Smooth muscle cell of the pulmonary artery (primary cell): ENCODE results near the gene CILP. TPM values are rescaled to one million over a fixed set of nuclear protein-coding genes. Genes with fewer than 3 reads are reported as not detected.

ENCODE experiments used
- total RNA-seq: library from RNA; depleted of rRNA; stranded (reverse); fragments of >200 nt; gene quantifications from 2 replicates; pipeline ENCODE4 v1.2.3, GENCODE V29; 2014

CILP gene, protein sequence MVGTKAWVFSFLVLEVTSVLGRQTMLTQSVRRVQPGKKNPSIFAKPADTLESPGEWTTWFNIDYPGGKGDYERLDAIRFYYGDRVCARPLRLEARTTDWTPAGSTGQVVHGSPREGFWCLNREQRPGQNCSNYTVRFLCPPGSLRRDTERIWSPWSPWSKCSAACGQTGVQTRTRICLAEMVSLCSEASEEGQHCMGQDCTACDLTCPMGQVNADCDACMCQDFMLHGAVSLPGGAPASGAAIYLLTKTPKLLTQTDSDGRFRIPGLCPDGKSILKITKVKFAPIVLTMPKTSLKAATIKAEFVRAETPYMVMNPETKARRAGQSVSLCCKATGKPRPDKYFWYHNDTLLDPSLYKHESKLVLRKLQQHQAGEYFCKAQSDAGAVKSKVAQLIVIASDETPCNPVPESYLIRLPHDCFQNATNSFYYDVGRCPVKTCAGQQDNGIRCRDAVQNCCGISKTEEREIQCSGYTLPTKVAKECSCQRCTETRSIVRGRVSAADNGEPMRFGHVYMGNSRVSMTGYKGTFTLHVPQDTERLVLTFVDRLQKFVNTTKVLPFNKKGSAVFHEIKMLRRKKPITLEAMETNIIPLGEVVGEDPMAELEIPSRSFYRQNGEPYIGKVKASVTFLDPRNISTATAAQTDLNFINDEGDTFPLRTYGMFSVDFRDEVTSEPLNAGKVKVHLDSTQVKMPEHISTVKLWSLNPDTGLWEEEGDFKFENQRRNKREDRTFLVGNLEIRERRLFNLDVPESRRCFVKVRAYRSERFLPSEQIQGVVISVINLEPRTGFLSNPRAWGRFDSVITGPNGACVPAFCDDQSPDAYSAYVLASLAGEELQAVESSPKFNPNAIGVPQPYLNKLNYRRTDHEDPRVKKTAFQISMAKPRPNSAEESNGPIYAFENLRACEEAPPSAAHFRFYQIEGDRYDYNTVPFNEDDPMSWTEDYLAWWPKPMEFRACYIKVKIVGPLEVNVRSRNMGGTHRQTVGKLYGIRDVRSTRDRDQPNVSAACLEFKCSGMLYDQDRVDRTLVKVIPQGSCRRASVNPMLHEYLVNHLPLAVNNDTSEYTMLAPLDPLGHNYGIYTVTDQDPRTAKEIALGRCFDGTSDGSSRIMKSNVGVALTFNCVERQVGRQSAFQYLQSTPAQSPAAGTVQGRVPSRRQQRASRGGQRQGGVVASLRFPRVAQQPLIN
- 0.07 TPM in 2 replicates for total RNA-seq

DNA sequence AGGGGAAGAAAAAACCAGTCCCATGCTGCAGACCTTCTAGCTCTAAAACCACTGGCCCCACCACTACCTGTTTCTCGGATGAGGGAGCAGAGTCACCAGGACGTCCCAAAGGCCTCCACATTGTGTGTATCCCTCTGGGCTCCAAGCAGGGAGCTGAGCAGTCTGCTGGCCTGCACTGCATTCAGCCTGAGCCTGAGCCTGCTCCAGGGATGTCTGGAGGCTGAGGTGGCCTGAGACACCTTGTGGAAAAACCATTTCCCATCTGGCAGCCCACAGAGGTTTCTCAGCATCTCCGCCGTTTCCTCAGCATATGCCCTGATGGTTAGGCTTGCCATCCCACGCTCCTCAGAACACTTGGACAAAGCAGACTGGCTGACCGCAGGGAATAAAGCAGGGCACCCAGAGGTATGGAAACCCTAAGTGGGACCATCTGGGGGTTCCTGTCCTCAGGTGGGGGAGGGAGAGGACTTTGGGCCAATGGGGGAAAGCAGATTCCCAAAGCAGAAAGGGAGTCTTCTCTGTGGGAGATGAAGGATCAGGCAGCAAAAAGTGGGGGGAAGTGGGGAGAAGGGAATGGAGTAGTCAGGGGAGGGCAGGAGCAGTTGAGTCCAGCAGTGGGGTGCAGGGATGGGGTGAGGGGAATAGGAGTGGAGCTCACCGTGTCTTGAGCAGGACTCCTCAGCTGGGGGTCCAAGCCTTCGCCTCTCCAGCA is at the start of gene CILP:
Gene CILP, minus strand, starts transcription at position 704 of the 712 bp plus-strand sequence. CDS start 1,718 bp downstream, outside the sequence.

DNA sequence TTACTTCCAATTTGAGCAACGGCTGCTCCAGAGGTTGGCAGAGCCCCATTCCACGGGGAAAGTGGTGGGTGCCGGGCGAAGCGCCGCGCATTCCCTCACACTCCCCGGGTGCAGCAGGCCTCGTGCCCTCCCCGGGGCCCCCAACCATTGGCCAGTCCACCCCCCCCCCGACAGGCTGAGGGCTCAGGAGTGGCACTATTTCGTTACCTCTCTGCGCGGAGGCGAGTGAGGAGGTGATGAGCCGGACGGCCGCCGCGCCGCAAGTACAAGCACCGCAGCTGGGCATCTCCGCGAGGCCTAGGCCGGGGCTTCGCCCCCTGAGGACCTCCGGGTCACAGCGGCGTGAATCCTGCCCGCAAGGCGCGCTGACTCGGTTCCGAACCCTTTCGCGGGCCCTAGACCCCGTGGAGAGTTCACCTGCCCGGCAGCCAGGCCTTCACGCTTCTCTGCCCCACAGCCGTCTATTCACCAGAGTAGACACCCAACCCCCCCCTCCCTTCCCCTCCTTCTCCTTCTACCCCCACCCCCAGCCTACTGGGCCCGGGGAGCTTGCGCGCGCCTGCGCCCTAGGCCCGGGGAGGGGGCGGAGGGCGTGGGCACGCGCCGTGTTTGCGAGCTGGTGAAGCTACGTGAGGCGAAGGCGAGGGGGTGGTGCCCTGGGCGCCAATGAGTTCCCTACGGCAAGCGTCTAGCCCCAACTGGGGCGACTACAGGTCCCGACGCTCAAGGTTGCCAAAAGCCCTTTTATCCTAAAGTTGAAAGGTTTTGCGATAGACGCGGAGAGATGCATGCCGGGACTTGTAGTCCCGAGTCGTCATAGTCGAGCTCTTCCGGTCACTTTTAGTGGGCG is 26.2 kb downstream of the CILP start, which contains the start of gene CLPX:
Gene CLPX, minus strand, starts transcription at position 475 of the 850 bp plus-strand sequence. Its CDS starts 189 bp downstream, at position 286.

Other genes with a start within 250 kb of the CILP start
- gene SPG21, start 221.6 kb downstream of the CILP start, total RNA-seq, result 72.9 and 87.0 TPM in 2 replicates
- 11.7 and 14.7 TPM in 2 replicates for gene MTFMT, start 181.8 kb downstream of the CILP start, total RNA-seq
- not detected in 2 replicates for gene SLC51B, start 166.1 kb downstream of the CILP start, total RNA-seq
- gene RASL12, start 143.5 kb downstream of the CILP start, total RNA-seq, result 0.13 and 0.39 TPM in 2 replicates
- not detected in 2 replicates for gene KBTBD13, start 134.7 kb downstream of the CILP start, total RNA-seq
- gene UBAP1L, start 96.3 kb downstream of the CILP start, total RNA-seq, result 2.2 and 2.4 TPM in 2 replicates
- gene PDCD7, start 77.7 kb downstream of the CILP start, total RNA-seq, result 15.1 and 16.1 TPM in 2 replicates
- gene CLPX, start 26.1 kb downstream of the CILP start, total RNA-seq, result 36.2 and 36.8 TPM in 2 replicates
- 3.5 and 4.6 TPM in 2 replicates for gene PARP16, start 75.4 kb upstream of the CILP start, total RNA-seq
- not detected in 2 replicates for gene RNU5A-1, start 84.6 kb upstream of the CILP start, total RNA-seq
- not detected in 2 replicates for gene RNU5B-1, start 93.2 kb upstream of the CILP start, total RNA-seq
- not detected in 2 replicates for gene IGDCC3, start 166.5 kb upstream of the CILP start, total RNA-seq
- gene IGDCC4, start 211.5 kb upstream of the CILP start, total RNA-seq, result 0.53 and 0.65 TPM in 2 replicates